HG03159 (cell line): ENCODE measurements around the gene YJU2.
A peak's percentile ranks its signal among the peaks of the same experiment; 100 is the strongest.
"Not testable (repeated sequence)": the region's sequence is repeated elsewhere in the genome, so short reads cannot be mapped to it uniquely, and the experiment has no call there.

Experiments used
- ATAC-seq: cut with Tn5 transposase; IDR thresholded peaks from one replicate; pipeline ENCODE4 v1.9.1; 2021; ENCODE audit warnings: mild to moderate bottlenecking, moderate library complexity; ENCODE audit not compliant: unreplicated experiment

YJU2 gene

GRCh38 chr19:4246767-4247593 lies at the start of gene YJU2:
Gene YJU2 (plus strand): TSS chr19:4247080. CDS start chr19:4247147, 67 bp downstream.
- peak; percentile 84 for ATAC-seq

GRCh38 chr19:4197228-4197624 lies 49.7 kb upstream of the YJU2 start:
- ATAC-seq, result no peak

GRCh38 chr19:4197625-4198466 lies 49.0 kb upstream of the YJU2 start:
- ATAC-seq, result no peak

GRCh38 chr19:4198467-4199126 lies 48.3 kb upstream of the YJU2 start:
- no peak for ATAC-seq

GRCh38 chr19:4199699-4200293 lies 47.1 kb upstream of the YJU2 start:
- ATAC-seq, result no peak

- no peak for ATAC-seq
These were observed 45.8 kb upstream of the YJU2 start for GRCh38 chr19:4200940-4201542.

GRCh38 chr19:4201798-4202197 lies 45.1 kb upstream of the YJU2 start:
- no peak for ATAC-seq

GRCh38 chr19:4206818-4207484 lies 39.9 kb upstream of the YJU2 start:
- no peak for ATAC-seq

- ATAC-seq, result no peak
These were observed 38.3 kb upstream of the YJU2 start for GRCh38 chr19:4208385-4209094.

- no peak for ATAC-seq
These were observed 36.6 kb upstream of the YJU2 start for GRCh38 chr19:4210166-4210731.

GRCh38 chr19:4213116-4213515 lies 33.8 kb upstream of the YJU2 start:
- no peak for ATAC-seq

- no peak for ATAC-seq
These were observed 31.1 kb upstream of the YJU2 start for GRCh38 chr19:4215807-4216206.

GRCh38 chr19:4216846-4217245 lies 30.0 kb upstream of the YJU2 start:
- no peak for ATAC-seq

GRCh38 chr19:4217429-4218264 lies 29.2 kb upstream of the YJU2 start:
- ATAC-seq, result no peak

- not testable (repeated sequence) for ATAC-seq
These were observed 28.4 kb upstream of the YJU2 start for GRCh38 chr19:4218523-4218922.

GRCh38 chr19:4220188-4220587 lies 26.7 kb upstream of the YJU2 start:
- ATAC-seq, result no peak

- ATAC-seq, result no peak
These were observed 22.4 kb upstream of the YJU2 start for GRCh38 chr19:4224470-4224869.

GRCh38 chr19:4225885-4226284 lies 21.0 kb upstream of the YJU2 start:
- ATAC-seq, result no peak
